K562 (cell line): ENCODE results near the gene KCP. TPM values are rescaled to one million over a fixed set of nuclear protein-coding genes. Genes with fewer than 3 reads are reported as not detected.

ENCODE experiments used
- CBX3 ChIP-seq, 2 experiments: IDR thresholded peaks; 1 replicate in 1 of 2; 2 replicates in 1 of 2; pipeline ENCODE4 v1.6.1; 2012; ENCODE audit warnings: inconsistent platforms in 2 of 2, low read length in 2 of 2, borderline replicate concordance in 1 of 2, control low read depth in 1 of 2
- EZH2 ChIP-seq: IDR thresholded peaks from 2 replicates; pipeline ENCODE4 v1.6.1; 2012; ENCODE audit warnings: low read depth, mild to moderate bottlenecking, inconsistent platforms, low read length, borderline replicate concordance
- HDAC8 ChIP-seq: fragments of 450-650 bp; IDR thresholded peaks from 2 replicates; pipeline ENCODE4 v1.6.1; 2016; ENCODE audit warnings: mild to moderate bottlenecking, missing genetic modification characterization, moderate library complexity, missing compliant biosample characterization
- JUNB ChIP-seq: fragments of 450-650 bp; formaldehyde crosslinking; conservative IDR thresholded peaks from 2 replicates; pipeline ENCODE4 v1.4.0; 2020; ENCODE audit warnings: mild to moderate bottlenecking
- KDM5B ChIP-seq: fragments of 200-600 bp; sonication (generic); IDR thresholded peaks from 2 replicates; pipeline ENCODE4 v1.6.1; 2012; ENCODE audit warnings: low read depth, mild to moderate bottlenecking, moderate library complexity, low read length, control low read depth, inconsistent platforms; ENCODE audit not compliant: insufficient replicate concordance
- KLF1 ChIP-seq: fragments of 450-650 bp; IDR thresholded peaks from 2 replicates; pipeline ENCODE4 v1.6.1; 2016; ENCODE audit warnings: missing genetic modification characterization, missing compliant biosample characterization
- MCM5 ChIP-seq: fragments of 450-650 bp; IDR thresholded peaks from 2 replicates; pipeline ENCODE4 v1.6.1; 2016; ENCODE audit warnings: low read depth
- NONO ChIP-seq, 2 experiments: fragments of 200-400 bp in 1 of 2; fragments of 450-650 bp in 1 of 2; formaldehyde crosslinking in 1 of 2; IDR thresholded peaks; 2 replicates each; pipeline ENCODE4 v1.6.1; 2017; ENCODE audit warnings: low read depth in 2 of 2, mild to moderate bottlenecking in 2 of 2, moderate library complexity in 2 of 2, low read length in 1 of 2
- PHTF2 ChIP-seq: fragments of 250-450 bp; sonication (Bioruptor Pico); IDR thresholded peaks from 2 replicates; pipeline ENCODE4 v1.5.0; 2021; ENCODE audit warnings: mild to moderate bottlenecking
- POLR2G ChIP-seq: fragments of 200-400 bp; formaldehyde crosslinking; IDR thresholded peaks from 2 replicates; pipeline ENCODE4 v1.6.1; 2017; ENCODE audit warnings: low read depth, mild to moderate bottlenecking, antibody characterized with exemption, low read length, moderate library complexity
- SOX6 ChIP-seq: fragments of 450-650 bp; IDR thresholded peaks from 2 replicates; pipeline ENCODE4 v1.6.1; 2014; ENCODE audit warnings: mild to moderate bottlenecking
- TBP ChIP-seq: optimal IDR thresholded peaks from 2 replicates; pipeline ENCODE3; 2011; ENCODE audit warnings: low read depth, low read length, improper control_type of control experiment
- ZKSCAN3 ChIP-seq: fragments of 250-450 bp; sonication (Bioruptor Pico); IDR thresholded peaks from 2 replicates; pipeline ENCODE4 v1.4.0; 2020
- ZNF175 ChIP-seq: fragments of 200-800 bp; sonication (Bioruptor generic); IDR thresholded peaks from 2 replicates; pipeline ENCODE4 v1.6.1; 2016; ENCODE audit warnings: low read depth, mild to moderate bottlenecking, missing genetic modification characterization, missing compliant biosample characterization
- ZNF197 ChIP-seq: fragments of 200-800 bp; sonication (Bioruptor generic); IDR thresholded peaks from 2 replicates; pipeline ENCODE4 v1.6.1; 2016; ENCODE audit warnings: low read depth, missing genetic modification characterization, missing compliant biosample characterization
- ZNF507 ChIP-seq: conservative IDR thresholded peaks from 2 replicates; pipeline ENCODE4 v1.6.1; 2017; ENCODE audit warnings: missing genetic modification characterization, missing compliant biosample characterization
- ZNF77 ChIP-seq: fragments of 250-450 bp; sonication (Bioruptor Pico); IDR thresholded peaks from 2 replicates; pipeline ENCODE4 v1.5.0; 2020
- ZNF79 ChIP-seq: fragments of 250-450 bp; sonication (Bioruptor Pico); IDR thresholded peaks from 2 replicates; pipeline ENCODE4 v1.4.0; 2020; ENCODE audit warnings: low read depth, mild to moderate bottlenecking, moderate library complexity
- ZSCAN32 ChIP-seq: fragments of 450-650 bp; formaldehyde crosslinking; IDR thresholded peaks from 2 replicates; pipeline ENCODE4 v1.4.0; 2020; ENCODE audit warnings: mild to moderate bottlenecking, moderate library complexity
- polyA plus RNA-seq, 8 experiments: library from polyadenylated mRNA; depleted of rRNA in 4 of 8; stranded (reverse) in 5 of 8; unstranded in 3 of 8; fragments of >200 nt; fragmentation: Nextera tagmentation in 2 of 8; fragmentation: Illumina TruSeq in 1 of 8; extraction: Ambion mirVana in 2 of 8; extraction: Trizol in 1 of 8; gene quantifications; 2 replicates each; pipeline versions ENCODE4 v1.2.1 to v1.2.3, GENCODE V29; 2011 to 2014; ENCODE audit warnings: inconsistent platforms in 1 of 8, missing spikeins in 1 of 8
- total RNA-seq, 7 experiments: library from RNA; depleted of rRNA in 6 of 7; stranded (reverse); fragments of >200 nt in 6 of 7; fragmentation: Illumina TruSeq in 2 of 7; extraction: Trizol in 2 of 7; gene quantifications; 2 replicates each; pipeline versions ENCODE4 v1.2.1 to v1.2.3, GENCODE V29; 2011 to 2021; ENCODE audit warnings: low replicate concordance in 1 of 7
- TF ChIP-seq, protein P1 (sequence below), 2 experiments: fragments of 450-650 bp; IDR thresholded peaks; 2 replicates each; pipeline ENCODE4 v1.6.1; 2018; ENCODE audit warnings: mild to moderate bottlenecking in 2 of 2, low read depth in 1 of 2; ENCODE audit not compliant: partially characterized antibody in 2 of 2
- TF ChIP-seq, protein P2 (sequence below): fragments of 450-650 bp; IDR thresholded peaks from 2 replicates; pipeline ENCODE4 v1.6.1; 2017; ENCODE audit warnings: antibody characterized with exemption
- TF ChIP-seq, protein P3 (sequence below), 2 experiments: fragments of 250-450 bp in 1 of 2; fragments of 450-650 bp in 1 of 2; sonication (Bioruptor Pico) in 1 of 2; IDR thresholded peaks; 2 replicates each; pipeline versions ENCODE4 v1.6.1 to v1.8.0; 2016 to 2021; ENCODE audit warnings: mild to moderate bottlenecking in 2 of 2, moderate library complexity in 2 of 2, missing compliant biosample characterization in 1 of 2, missing genetic modification characterization in 1 of 2

Gene KCP
- total and polyA plus RNA-seq, 9 of the 15 experiments (the other 6 are each of a cell fraction or from before 2014, with no cell fraction given), result 0.06 to 0.17 (median 0.12) TPM; not detected in 3

GRCh38 chr7:128831178-128831993, 79.1 kb downstream of the KCP start (continued):
- TF ChIP-seq, protein P1, sequence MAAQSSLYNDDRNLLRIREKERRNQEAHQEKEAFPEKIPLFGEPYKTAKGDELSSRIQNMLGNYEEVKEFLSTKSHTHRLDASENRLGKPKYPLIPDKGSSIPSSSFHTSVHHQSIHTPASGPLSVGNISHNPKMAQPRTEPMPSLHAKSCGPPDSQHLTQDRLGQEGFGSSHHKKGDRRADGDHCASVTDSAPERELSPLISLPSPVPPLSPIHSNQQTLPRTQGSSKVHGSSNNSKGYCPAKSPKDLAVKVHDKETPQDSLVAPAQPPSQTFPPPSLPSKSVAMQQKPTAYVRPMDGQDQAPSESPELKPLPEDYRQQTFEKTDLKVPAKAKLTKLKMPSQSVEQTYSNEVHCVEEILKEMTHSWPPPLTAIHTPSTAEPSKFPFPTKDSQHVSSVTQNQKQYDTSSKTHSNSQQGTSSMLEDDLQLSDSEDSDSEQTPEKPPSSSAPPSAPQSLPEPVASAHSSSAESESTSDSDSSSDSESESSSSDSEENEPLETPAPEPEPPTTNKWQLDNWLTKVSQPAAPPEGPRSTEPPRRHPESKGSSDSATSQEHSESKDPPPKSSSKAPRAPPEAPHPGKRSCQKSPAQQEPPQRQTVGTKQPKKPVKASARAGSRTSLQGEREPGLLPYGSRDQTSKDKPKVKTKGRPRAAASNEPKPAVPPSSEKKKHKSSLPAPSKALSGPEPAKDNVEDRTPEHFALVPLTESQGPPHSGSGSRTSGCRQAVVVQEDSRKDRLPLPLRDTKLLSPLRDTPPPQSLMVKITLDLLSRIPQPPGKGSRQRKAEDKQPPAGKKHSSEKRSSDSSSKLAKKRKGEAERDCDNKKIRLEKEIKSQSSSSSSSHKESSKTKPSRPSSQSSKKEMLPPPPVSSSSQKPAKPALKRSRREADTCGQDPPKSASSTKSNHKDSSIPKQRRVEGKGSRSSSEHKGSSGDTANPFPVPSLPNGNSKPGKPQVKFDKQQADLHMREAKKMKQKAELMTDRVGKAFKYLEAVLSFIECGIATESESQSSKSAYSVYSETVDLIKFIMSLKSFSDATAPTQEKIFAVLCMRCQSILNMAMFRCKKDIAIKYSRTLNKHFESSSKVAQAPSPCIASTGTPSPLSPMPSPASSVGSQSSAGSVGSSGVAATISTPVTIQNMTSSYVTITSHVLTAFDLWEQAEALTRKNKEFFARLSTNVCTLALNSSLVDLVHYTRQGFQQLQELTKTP (IDR thresholded peaks at IDR 0.05; ENCODE audit: low read depth in 1 of 2, partially characterized antibody in 2 of 2), result peak in 1 of 2 experiments; percentile 17
- TF ChIP-seq MCM5 (no peak), ZSCAN32 (CRISPR knock-in tag) (no peak), JUNB (no peak), ZKSCAN3 (CRISPR knock-in tag) (no peak), CBX3 (IDR thresholded peaks at IDR 0.05; ENCODE audit: borderline replicate concordance in 1 of 2, low read length in 2 of 2) (peak in 1 of 2 experiments; percentile 21; a peak in 1 of 3 replicates), KLF1 (tag) (no peak), HDAC8 (tag) (peak; percentile 67), PHTF2 (CRISPR knock-in tag) (no peak), POLR2G (peak; percentile 90), ZNF77 (CRISPR knock-in tag) (no peak), ZNF507 (tag) (no peak), KDM5B (peak; percentile 72), ZNF175 (no peak), NONO (IDR thresholded peaks at IDR 0.05; ENCODE audit: low read depth in 2 of 2, low read length in 1 of 2) (peak in 1 of 2 experiments; percentile 44; a peak in 2 of 4 replicates), EZH2 (no peak), ZNF79 (no peak), TBP (peak; percentile 80), SOX6 (peak; percentile 22; the same call in 1 of the 2 replicates), ZNF197 (CRISPR knock-in tag) (0 out of 2 replicates have a peak, but pooled peaks have one; percentile 26)
- TF ChIP-seq, protein P2, sequence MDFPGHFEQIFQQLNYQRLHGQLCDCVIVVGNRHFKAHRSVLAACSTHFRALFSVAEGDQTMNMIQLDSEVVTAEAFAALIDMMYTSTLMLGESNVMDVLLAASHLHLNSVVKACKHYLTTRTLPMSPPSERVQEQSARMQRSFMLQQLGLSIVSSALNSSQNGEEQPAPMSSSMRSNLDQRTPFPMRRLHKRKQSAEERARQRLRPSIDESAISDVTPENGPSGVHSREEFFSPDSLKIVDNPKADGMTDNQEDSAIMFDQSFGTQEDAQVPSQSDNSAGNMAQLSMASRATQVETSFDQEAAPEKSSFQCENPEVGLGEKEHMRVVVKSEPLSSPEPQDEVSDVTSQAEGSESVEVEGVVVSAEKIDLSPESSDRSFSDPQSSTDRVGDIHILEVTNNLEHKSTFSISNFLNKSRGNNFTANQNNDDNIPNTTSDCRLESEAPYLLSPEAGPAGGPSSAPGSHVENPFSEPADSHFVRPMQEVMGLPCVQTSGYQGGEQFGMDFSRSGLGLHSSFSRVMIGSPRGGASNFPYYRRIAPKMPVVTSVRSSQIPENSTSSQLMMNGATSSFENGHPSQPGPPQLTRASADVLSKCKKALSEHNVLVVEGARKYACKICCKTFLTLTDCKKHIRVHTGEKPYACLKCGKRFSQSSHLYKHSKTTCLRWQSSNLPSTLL, result no peak
- TF ChIP-seq, protein P3, sequence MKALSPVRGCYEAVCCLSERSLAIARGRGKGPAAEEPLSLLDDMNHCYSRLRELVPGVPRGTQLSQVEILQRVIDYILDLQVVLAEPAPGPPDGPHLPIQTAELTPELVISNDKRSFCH (CRISPR knock-in tag; IDR thresholded peaks at IDR 0.05), result no peak
- TF ChIP-seq, protein P3 (tag; IDR thresholded peaks at IDR 0.05), result no peak
